ENCODE results near the gene COL8A1. TPM values are rescaled to one million over a fixed set of nuclear protein-coding genes. Genes with fewer than 3 reads are reported as not detected.

Gene COL8A1
- total and polyA plus RNA-seq, 9 of the 15 experiments (the other 6 are each of a cell fraction or from before 2014, with no cell fraction given), result 0.07 TPM; not detected in 8

- no TSS peak for BruUV-seq (replicated peaks)
- no peak overlapping the region for H3K27ac ChIP-seq (ENCODE audit: extremely low read depth, low read depth, low read length)
- ChIA-PET CTCF (ENCODE audit: low intra/inter-chr PET ratio) (no interaction called here), POLR2A (no interaction called here)
- in situ Hi-C loops (cut with MboI) (no loop called here), intact Hi-C loops (cut with micrococcal nuclease) (no loop called here)
- H3K79me2 ChIP-seq (ENCODE audit: control insufficient read depth, insufficient read depth, low read length), result no peaks in the 10 kb centered on the region
- no peaks in the 10 kb centered on the region for H3K36me3 ChIP-seq (ENCODE audit: control insufficient read depth, insufficient read depth, low read length)
- WGBS (ENCODE audit: insufficient coverage, low coverage, missing lambda C conversion rate), result 0% methylated on average over 1 of the region's 1 CpG
- H3K9me3 ChIP-seq (replicated peaks; ENCODE audit: control insufficient read depth, insufficient read depth, low read depth, low read length), result no peaks in the 10 kb centered on the region
- DNase-seq (ENCODE audit: extremely low read depth in 1 of 4, low spot score in 3 of 4) (no peak), ATAC-seq (no peak), FAIRE-seq (no peak)
- no peak overlapping the region for H3K9ac ChIP-seq (ENCODE audit: insufficient read depth in 1 of 2, low read depth in 2 of 2, low read length in 2 of 2)
- H3K4me3 ChIP-seq, result no peak overlapping the region
- H3K4me2 ChIP-seq (ENCODE audit: insufficient read depth, low read length), result no peak overlapping the region
- no peaks in the 10 kb centered on the region for H3K27me3 ChIP-seq (ENCODE audit: control insufficient read depth in 2 of 2, insufficient read depth in 2 of 2, low read length in 2 of 2)
- TF ChIP-seq TAL1 (IDR thresholded peaks at IDR 0.05) (no peak), ZNF239 (CRISPR knock-in tag; IDR thresholded peaks at IDR 0.05) (no peak)
- H4K20me1 ChIP-seq (replicated peaks; ENCODE audit: control insufficient read depth, insufficient read depth, low read length), result no peaks in the 10 kb centered on the region
- no peak overlapping the region for H2AFZ ChIP-seq (ENCODE audit: low read depth, low read length)
- no peaks in the 10 kb centered on the region for H3K4me1 ChIP-seq (replicated peaks in 1 of 2; ENCODE audit: control insufficient read depth in 2 of 2, insufficient read depth in 2 of 2, low read length in 2 of 2)
- H3K9me1 ChIP-seq (ENCODE audit: control insufficient read depth, insufficient read depth, low read length), result no peaks in the 10 kb centered on the region
Measured at GRCh38 chr3:99683465-99683864, 45.1 kb downstream of the COL8A1 start.

DNA sequence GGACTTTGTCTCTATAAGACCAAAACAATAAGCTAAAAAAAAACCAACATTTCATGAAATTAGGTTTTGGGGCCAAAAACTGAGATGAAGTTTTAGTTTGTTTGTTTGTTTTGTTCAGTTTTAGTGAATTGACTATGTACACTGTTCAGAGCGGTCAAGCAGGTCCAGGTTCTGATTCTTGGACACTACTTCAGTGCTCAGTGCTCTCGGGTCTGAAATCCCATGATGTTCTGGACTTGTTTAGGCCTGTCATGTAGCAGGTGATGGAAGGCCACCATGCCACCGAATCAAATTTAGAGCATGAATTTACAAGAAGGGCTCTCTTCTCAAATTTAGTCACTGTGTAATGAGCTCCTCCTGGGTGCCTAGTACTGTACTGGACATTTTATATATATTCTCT, 45.5 kb downstream of the COL8A1 start:
- no peak overlapping the region for H3K9ac ChIP-seq (ENCODE audit: insufficient read depth in 1 of 2, low read depth in 2 of 2, low read length in 2 of 2)
- ATAC-seq (no peak), DNase-seq (ENCODE audit: extremely low read depth in 1 of 4, low spot score in 3 of 4) (no peak), FAIRE-seq (no peak)
- no peak overlapping the region for H2AFZ ChIP-seq (ENCODE audit: low read depth, low read length)
- H3K27ac ChIP-seq (ENCODE audit: extremely low read depth, low read depth, low read length), result no peak overlapping the region
- no peaks in the 10 kb centered on the region for H3K9me1 ChIP-seq (ENCODE audit: control insufficient read depth, insufficient read depth, low read length)
- H4K20me1 ChIP-seq (replicated peaks; ENCODE audit: control insufficient read depth, insufficient read depth, low read length), result no peaks in the 10 kb centered on the region
- H3K79me2 ChIP-seq (ENCODE audit: control insufficient read depth, insufficient read depth, low read length), result no peaks in the 10 kb centered on the region
- TF ChIP-seq SRSF3 (IDR thresholded peaks at IDR 0.05; ENCODE audit: insufficient read depth, low read length), result no peak
- POLR2A ChIA-PET, result no interaction called here
- H3K36me3 ChIP-seq (ENCODE audit: control insufficient read depth, insufficient read depth, low read length), result no peaks in the 10 kb centered on the region
- no peaks in the 10 kb centered on the region for H3K4me1 ChIP-seq (replicated peaks in 1 of 2; ENCODE audit: control insufficient read depth in 2 of 2, insufficient read depth in 2 of 2, low read length in 2 of 2)
- H3K4me3 ChIP-seq, result no peak overlapping the region
- no peaks in the 10 kb centered on the region for H3K27me3 ChIP-seq (ENCODE audit: control insufficient read depth in 2 of 2, insufficient read depth in 2 of 2, low read length in 2 of 2)
- BruUV-seq (replicated peaks), result no TSS peak
- 4% methylated on average over 3 of the region's 3 CpGs for WGBS (ENCODE audit: insufficient coverage, low coverage, missing lambda C conversion rate)
- H3K4me2 ChIP-seq (ENCODE audit: insufficient read depth, low read length), result no peak overlapping the region
- in situ Hi-C loops (cut with MboI), result no loop called here
- CTCF ChIA-PET (ENCODE audit: low intra/inter-chr PET ratio), result no interaction called here
- H3K9me3 ChIP-seq (replicated peaks; ENCODE audit: control insufficient read depth, insufficient read depth, low read depth, low read length), result no peaks in the 10 kb centered on the region
- intact Hi-C loops (cut with micrococcal nuclease), result no loop called here
